Brain microvascular endothelial cell (primary cell): ENCODE results near the gene RHOF.

Experiments
- DNase-seq: peaks from one replicate; pipeline ENCODE4 v3.0.0-alpha.2; 2020
- H3K27ac ChIP-seq: fragments of 250-450 bp; sonication (Bioruptor Pico); 2 replicates; pipeline ENCODE4 v1.5.1; 2020; ENCODE audit warnings: mild to moderate bottlenecking, moderate library complexity
- H3K27me3 ChIP-seq: fragments of 250-450 bp; sonication (Bioruptor Pico); replicated peaks from 2 replicates; pipeline ENCODE4 v1.5.1; 2020; ENCODE audit warnings: mild to moderate bottlenecking
- H3K36me3 ChIP-seq: fragments of 250-450 bp; sonication (Bioruptor Pico); replicated peaks from 2 replicates; pipeline ENCODE4 v1.5.1; 2020; ENCODE audit warnings: mild to moderate bottlenecking
- H3K4me3 ChIP-seq: 2 replicates; pipeline ENCODE4 v1.5.1; 2011; ENCODE audit warnings: low read depth, mild to moderate bottlenecking, control low read depth, low read length, moderate library complexity
- in situ Hi-C: cut with HindIII; loops from 2 replicates; pipeline ENCODE4 v1.10.0; 2017; ENCODE audit warnings: low sequenced_read_pairs, low pct_ligation_motif_present
- TF ChIP-seq, protein P1 (sequence below): IDR thresholded peaks from 2 replicates; pipeline ENCODE4 v1.5.1; 2011; ENCODE audit warnings: low read depth, mild to moderate bottlenecking, moderate library complexity, low read length, control low read depth, inconsistent platforms; ENCODE audit errors: missing control alignments

The RHOF gene

DNA sequence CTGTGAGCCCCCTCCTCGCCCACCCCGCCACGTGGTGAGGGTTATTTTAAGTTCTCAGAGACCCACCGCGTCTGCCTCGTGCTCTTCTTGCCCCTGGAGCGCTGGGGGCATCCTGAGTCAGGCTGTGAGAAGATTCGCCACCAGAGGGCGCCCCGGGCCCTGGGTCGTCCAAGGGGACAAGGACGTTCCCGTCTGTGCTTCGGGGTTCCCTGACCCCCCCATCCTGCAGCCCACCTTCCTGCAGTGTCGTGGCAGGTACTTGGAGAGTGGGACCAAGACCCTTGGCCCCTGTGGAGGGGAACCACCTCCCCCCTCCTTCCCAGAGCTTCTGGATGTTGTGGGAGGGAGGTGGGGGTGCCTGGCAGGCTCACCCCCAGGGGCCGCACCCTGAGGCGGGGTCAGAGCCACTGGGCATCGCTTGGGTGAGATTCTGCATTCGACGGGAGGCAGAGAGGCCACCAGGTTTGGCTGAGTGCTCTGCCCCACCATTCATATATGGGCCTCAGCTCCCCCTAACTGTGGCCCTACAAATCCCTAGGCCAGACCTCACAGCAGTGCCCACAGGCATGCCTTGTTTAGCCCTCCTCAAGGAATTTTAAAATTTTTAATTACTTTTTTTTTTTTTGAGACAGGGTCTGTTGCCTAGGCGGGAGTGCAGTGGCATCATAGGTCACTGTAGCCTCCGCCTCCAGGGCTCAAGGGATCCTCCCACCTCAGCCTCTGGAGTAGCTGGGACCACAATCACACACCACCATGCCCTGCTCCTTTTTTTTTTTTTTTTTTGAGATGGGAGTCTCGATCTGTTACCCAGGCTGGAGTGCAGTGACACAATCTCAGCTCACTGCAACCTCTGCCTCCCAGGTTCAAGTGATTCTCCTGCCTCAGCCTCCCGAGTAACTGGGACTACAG lies 17.0 kb downstream of the RHOF start:
- Histone ChIP-seq H3K27me3 (no peaks in the 10 kb centered on the region), H3K27ac (no peak overlapping the region), H3K36me3 (peaks cover 2% of the 10 kb centered on the region), H3K4me3 (no peak overlapping the region)
- TF ChIP-seq, protein P1, sequence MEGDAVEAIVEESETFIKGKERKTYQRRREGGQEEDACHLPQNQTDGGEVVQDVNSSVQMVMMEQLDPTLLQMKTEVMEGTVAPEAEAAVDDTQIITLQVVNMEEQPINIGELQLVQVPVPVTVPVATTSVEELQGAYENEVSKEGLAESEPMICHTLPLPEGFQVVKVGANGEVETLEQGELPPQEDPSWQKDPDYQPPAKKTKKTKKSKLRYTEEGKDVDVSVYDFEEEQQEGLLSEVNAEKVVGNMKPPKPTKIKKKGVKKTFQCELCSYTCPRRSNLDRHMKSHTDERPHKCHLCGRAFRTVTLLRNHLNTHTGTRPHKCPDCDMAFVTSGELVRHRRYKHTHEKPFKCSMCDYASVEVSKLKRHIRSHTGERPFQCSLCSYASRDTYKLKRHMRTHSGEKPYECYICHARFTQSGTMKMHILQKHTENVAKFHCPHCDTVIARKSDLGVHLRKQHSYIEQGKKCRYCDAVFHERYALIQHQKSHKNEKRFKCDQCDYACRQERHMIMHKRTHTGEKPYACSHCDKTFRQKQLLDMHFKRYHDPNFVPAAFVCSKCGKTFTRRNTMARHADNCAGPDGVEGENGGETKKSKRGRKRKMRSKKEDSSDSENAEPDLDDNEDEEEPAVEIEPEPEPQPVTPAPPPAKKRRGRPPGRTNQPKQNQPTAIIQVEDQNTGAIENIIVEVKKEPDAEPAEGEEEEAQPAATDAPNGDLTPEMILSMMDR, result peak; percentile 92
- in situ Hi-C loops, result no loop called here
- no peak for DNase-seq

DNA sequence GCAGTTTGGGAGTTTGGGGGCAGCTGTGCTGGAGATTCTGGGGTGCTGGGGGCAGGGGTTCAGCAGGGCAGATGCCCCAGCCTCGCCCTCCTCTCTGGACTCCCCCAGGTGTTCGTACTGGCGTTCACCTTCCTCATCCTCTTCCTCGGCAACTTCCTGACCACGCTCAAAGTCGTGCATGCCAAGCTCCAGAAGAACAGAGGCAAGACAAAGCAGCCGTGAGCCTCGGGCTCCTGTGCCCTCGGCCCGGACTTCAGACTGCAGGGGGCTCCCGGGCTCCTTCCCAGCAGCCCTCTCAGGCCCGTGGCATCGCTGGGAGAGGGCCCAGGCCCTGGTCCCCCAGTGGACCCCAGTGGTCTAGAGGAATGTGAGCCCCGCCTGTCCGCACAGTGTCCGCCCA lies 18.0 kb downstream of the RHOF start:
- DNase-seq, result no peak
- Histone ChIP-seq H3K36me3 (peaks cover 2% of the 10 kb centered on the region), H3K27me3 (no peaks in the 10 kb centered on the region), H3K4me3 (no peak overlapping the region), H3K27ac (no peak overlapping the region)
- in situ Hi-C loops, result no loop called here
- TF ChIP-seq, protein P1, result no peak

DNA sequence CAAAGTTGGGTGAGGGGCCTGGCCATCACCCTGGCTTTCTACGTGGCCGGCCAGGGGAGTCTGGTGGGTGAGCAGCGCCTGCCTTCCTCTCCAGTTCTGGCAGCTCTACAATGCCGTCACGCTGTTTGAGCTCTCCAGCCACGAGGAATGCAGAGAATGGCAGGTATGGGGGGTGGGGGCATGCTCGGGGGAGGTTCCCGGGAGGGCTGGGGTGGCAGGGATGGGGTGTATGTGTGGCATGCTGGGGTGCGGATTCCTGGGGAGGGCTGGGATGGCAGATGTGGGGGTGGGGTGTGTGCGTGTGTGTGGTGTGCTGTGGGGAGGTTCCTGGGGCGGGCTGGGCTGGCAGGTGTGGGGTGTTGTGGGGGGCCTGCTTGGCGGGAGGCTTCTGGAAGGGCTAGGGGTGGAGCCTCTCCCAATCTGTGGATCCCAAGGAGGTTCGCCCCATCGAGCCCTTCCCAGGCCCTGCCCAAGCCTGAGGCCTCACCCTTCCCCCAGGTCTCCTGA lies 18.5 kb downstream of the RHOF start:
- Histone ChIP-seq H3K27ac (no peak overlapping the region), H3K4me3 (no peak overlapping the region), H3K36me3 (no peaks in the 10 kb centered on the region), H3K27me3 (no peaks in the 10 kb centered on the region)
- no peak for DNase-seq
- in situ Hi-C loops, result no loop called here
- TF ChIP-seq, protein P1, result no peak

DNA sequence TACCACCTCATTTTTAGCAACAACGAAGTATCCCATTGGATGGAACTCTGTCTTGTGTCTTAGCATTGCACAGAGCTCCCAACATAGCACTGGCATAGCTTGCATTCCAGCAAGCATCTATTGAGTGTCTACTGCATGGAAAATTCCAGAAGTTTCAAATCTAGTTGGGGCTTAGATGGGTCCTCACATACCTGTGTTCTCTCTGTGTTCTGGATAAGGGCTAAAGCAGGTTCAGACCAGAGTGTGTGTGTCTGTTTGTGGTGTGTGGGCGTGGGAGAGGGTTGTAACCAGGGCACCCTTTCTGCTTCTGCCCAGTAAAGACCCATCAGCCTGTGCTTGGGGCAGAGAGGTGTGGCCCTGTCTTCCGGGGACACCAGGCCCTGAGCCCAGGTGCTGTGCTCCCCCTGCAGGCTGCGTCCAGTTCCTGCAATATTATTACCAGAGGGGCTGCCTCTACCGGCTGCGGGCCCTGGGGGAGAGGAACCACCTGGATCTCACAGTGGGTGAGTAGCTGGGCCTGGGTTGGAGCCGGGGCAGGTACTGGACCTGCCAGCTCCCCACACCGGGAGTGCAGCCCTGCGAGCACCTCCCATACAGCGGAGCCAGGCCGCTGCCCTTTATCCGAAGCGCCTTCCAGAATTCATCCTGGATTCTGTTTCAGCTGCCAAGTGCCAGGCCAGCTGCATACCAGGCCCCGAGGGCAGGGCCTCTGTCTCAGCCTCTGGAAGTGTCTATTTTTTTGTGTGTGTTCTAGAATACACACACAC lies 20.3 kb downstream of the RHOF start:
- no peak for DNase-seq

DNA sequence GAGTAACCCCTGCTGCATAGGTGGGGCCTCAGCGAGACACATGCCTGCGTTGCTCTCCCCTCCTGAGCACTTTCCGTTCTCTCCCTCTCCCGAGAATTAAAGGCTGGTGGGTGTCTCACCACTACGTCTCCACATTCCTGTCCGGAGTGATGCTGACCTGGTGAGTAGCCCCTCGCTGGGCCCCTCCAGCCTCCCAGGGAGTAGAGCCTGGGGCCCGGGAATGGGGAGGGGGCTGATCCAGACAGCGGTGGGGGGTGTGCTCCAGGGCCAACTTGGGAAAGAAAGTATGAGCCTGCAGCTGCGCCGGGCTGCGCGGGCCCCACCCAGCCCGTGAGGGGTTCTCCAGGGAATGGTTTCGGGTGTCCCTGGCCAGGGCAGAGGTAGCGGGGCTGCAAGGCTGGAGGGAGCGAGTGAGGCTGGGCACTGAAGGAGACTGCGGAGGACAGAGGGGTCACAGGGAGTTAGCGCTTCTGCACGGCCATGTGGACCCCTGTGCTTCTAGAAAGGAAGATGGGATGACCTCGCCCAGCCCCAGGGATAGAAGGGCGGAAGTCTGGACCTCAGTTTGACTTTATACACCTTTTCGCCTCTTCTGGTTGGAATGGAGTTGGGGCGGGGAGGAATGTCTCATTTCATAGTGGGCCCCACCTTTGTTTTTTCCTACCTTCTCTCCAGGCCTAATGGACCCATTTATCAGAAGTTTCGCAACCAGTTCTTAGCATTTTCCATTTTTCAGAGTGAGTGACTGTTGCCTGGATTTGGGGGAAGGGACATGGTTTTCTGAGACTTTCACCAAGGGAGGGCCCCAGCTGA lies 22.5 kb downstream of the RHOF start:
- Histone ChIP-seq H3K36me3 (no peaks in the 10 kb centered on the region), H3K4me3 (no peak overlapping the region), H3K27me3 (no peaks in the 10 kb centered on the region), H3K27ac (no peak overlapping the region)
- TF ChIP-seq, protein P1, result no peak
- no peak for DNase-seq
- in situ Hi-C loops, result no loop called here

More for the DNA sequence above, 20.3 kb downstream of the RHOF start:
- H3K36me3 ChIP-seq, result no peaks in the 10 kb centered on the region
- TF ChIP-seq, protein P1, result peak; percentile 91
- no peaks in the 10 kb centered on the region for H3K27me3 ChIP-seq
- H3K4me3 ChIP-seq, result no peak overlapping the region
- in situ Hi-C loops, result no loop called here
- H3K27ac ChIP-seq, result no peak overlapping the region
